K562 (cell line): Measurements from ENCODE around the gene RFWD3. TPM values are rescaled to one million over a fixed set of nuclear protein-coding genes. Genes with fewer than 3 reads are reported as not detected.

Experiments
- ATAC-seq: fragments of 200-7000 bp; cut with Tn5 transposase; 3 replicates; pipeline ENCODE4 v1.9.1; 2020; ENCODE audit warnings: moderate library complexity
- BruUV-seq: library from RNA; stranded (reverse); fragments of 400-500 nt; replicated peaks from 2 replicates; lab custom pipeline; 2021; lab: Mats Ljungman, UMichigan
- CTCF ChIA-PET: fragments of 300-600 bp; formaldehyde crosslinking; extraction: SDS; loops from one replicate; lab custom pipeline; 2021; ENCODE audit warnings: low intra/inter-chr PET ratio; lab: Yijun Ruan, JAX
- POLR2A ChIA-PET: fragments of 300-600, 350-650 bp; sonication (Branson Sonifier 250); formaldehyde crosslinking; extraction: SDS; loops from one replicate; lab custom pipeline; 2021; ENCODE audit warnings: antibody characterized with exemption, inconsistent platforms; lab: Yijun Ruan, JAX
- DNase-seq, 4 experiments: peaks; one replicate each; pipeline versions ENCODE4 v3.0.0 to v3.0.0-alpha.2; 2011 to 2018; ENCODE audit warnings: low spot score in 3 of 4, mixed read lengths in 3 of 4; ENCODE audit errors: extremely low read depth in 1 of 4
- FAIRE-seq: peaks from 2 replicates; lab custom pipeline; 2011; peaks lifted over from hg19 to GRCh38; lab: Jason Lieb, UNC
- H2AFZ ChIP-seq: 2 replicates; pipeline ENCODE4 v1.6.0; 2011; ENCODE audit warnings: low read depth, low read length, control low read depth, inconsistent platforms
- H3K27ac ChIP-seq: fragments of 200-600 bp; 3 replicates; pipeline ENCODE4 v1.8.0; 2011; ENCODE audit warnings: low read depth, mild to moderate bottlenecking, control low read depth, inconsistent platforms, low read length, moderate library complexity, mixed read lengths; ENCODE audit errors: extremely low read depth
- H3K27me3 ChIP-seq, 2 experiments: fragments of 300-600 bp in 1 of 2; 2 replicates in 1 of 2; 3 replicates in 1 of 2; pipeline versions ENCODE4 v1.6.0 to v1.8.0; 2011; ENCODE audit warnings: inconsistent platforms in 2 of 2, low read length in 2 of 2, mild to moderate bottlenecking in 1 of 2, mixed read lengths in 1 of 2, moderate library complexity in 1 of 2; ENCODE audit not compliant: control insufficient read depth in 2 of 2, insufficient read depth in 2 of 2
- H3K36me3 ChIP-seq: fragments of 300-600 bp; 3 replicates; pipeline ENCODE4 v1.8.0; 2011; ENCODE audit warnings: mild to moderate bottlenecking, low read length, inconsistent platforms; ENCODE audit not compliant: control insufficient read depth, insufficient read depth
- H3K4me1 ChIP-seq, 2 experiments: fragments of 200-600 bp in 1 of 2; replicated peaks in 1 of 2; 2 replicates in 1 of 2; 3 replicates in 1 of 2; pipeline versions ENCODE4 v1.5.1 to v1.8.0; 2011; ENCODE audit warnings: inconsistent platforms in 2 of 2, low read length in 2 of 2, mild to moderate bottlenecking in 1 of 2, mixed read lengths in 1 of 2, moderate library complexity in 1 of 2; ENCODE audit not compliant: control insufficient read depth in 2 of 2, insufficient read depth in 2 of 2
- H3K4me2 ChIP-seq: 2 replicates; pipeline ENCODE4 v1.6.1; 2011; ENCODE audit warnings: low read length, control low read depth, inconsistent platforms, mixed read lengths; ENCODE audit not compliant: insufficient read depth
- H3K4me3 ChIP-seq: fragments of 200-600 bp; sonication (generic), shearing (Covaris generic); 2 replicates; pipeline ENCODE4 v1.5.1; 2016; ENCODE audit warnings: control low read depth, inconsistent platforms
- H3K79me2 ChIP-seq: fragments of 200-600 bp; 3 replicates; pipeline ENCODE4 v1.8.0; 2011; ENCODE audit warnings: low read length, inconsistent platforms; ENCODE audit not compliant: control insufficient read depth, insufficient read depth
- H3K9ac ChIP-seq, 2 experiments: 2 replicates each; pipeline versions ENCODE4 v1.6.0 to v1.6.1; 2011; ENCODE audit warnings: low read depth in 2 of 2, low read length in 2 of 2, control low read depth in 1 of 2, inconsistent platforms in 1 of 2, mild to moderate bottlenecking in 1 of 2, mixed read lengths in 1 of 2; ENCODE audit not compliant: insufficient read depth in 1 of 2
- H3K9me1 ChIP-seq: one replicate; pipeline ENCODE4 v1.6.0; 2011; ENCODE audit warnings: inconsistent platforms, mild to moderate bottlenecking, low read length, moderate library complexity; ENCODE audit not compliant: control insufficient read depth, insufficient read depth
- H3K9me3 ChIP-seq: replicated peaks from 2 replicates; pipeline ENCODE4 v1.5.1; 2011; ENCODE audit warnings: low read depth, low read length, inconsistent platforms; ENCODE audit not compliant: control insufficient read depth, insufficient read depth
- H4K20me1 ChIP-seq: replicated peaks from 2 replicates; pipeline ENCODE4 v1.6.1; 2011; ENCODE audit warnings: low read length, inconsistent platforms, mixed read lengths; ENCODE audit not compliant: control insufficient read depth, insufficient read depth
- ATF6 ChIP-seq: sonication (generic); formaldehyde crosslinking; IDR thresholded peaks from 2 replicates; pipeline ENCODE4 v1.4.0; 2020; ENCODE audit warnings: mild to moderate bottlenecking, missing genetic modification reagents
- BMI1 ChIP-seq: fragments of 150-350 bp; IDR thresholded peaks from 2 replicates; pipeline ENCODE4 v1.6.1; 2014; ENCODE audit warnings: low read length
- CEBPB ChIP-seq: fragments of 450-650 bp; IDR thresholded peaks from 2 replicates; pipeline ENCODE4 v1.6.1; 2016; ENCODE audit warnings: missing genetic modification characterization, missing compliant biosample characterization
- DACH1 ChIP-seq: fragments of 450-650 bp; IDR thresholded peaks from 2 replicates; pipeline ENCODE4 v1.6.1; 2018; ENCODE audit not compliant: partially characterized antibody
- ESRRA ChIP-seq: fragments of 450-650 bp; IDR thresholded peaks from 2 replicates; pipeline ENCODE4 v1.6.1; 2014; ENCODE audit warnings: low read depth, mild to moderate bottlenecking, moderate library complexity, borderline replicate concordance
- HMG20B ChIP-seq: fragments of 250-450 bp; sonication (Bioruptor Pico); IDR thresholded peaks from 2 replicates; pipeline ENCODE4 v1.5.0; 2021; ENCODE audit warnings: mild to moderate bottlenecking
- NFIC ChIP-seq: fragments of 450-650 bp; IDR thresholded peaks from 2 replicates; pipeline ENCODE4 v1.6.1; 2017; ENCODE audit warnings: mild to moderate bottlenecking, inconsistent platforms
- RNF2 ChIP-seq: sonication (generic); IDR thresholded peaks from 2 replicates; pipeline ENCODE4 v1.6.1; 2016
- UBTF ChIP-seq, 2 experiments: IDR thresholded peaks; 2 replicates each; pipeline ENCODE4 v1.6.1; 2012; ENCODE audit warnings: improper control_type of control experiment in 2 of 2, low read depth in 2 of 2, low read length in 2 of 2, borderline replicate concordance in 1 of 2
- ZNF76 ChIP-seq: fragments of 250-450 bp; sonication (Bioruptor Pico); IDR thresholded peaks from 2 replicates; pipeline ENCODE4 v1.4.0; 2020; ENCODE audit warnings: mild to moderate bottlenecking, moderate library complexity, borderline replicate concordance
- WGBS: fragments of 100-300 bp; shearing (Covaris generic); methylation state at CpG from one replicate; pipeline ENCODE4 v1.1.6; 2016; ENCODE audit warnings: low coverage, mixed read lengths; ENCODE audit not compliant: insufficient coverage; ENCODE audit errors: missing lambda C conversion rate; 5-methylcytosine and 5-hydroxymethylcytosine counted together
- in situ Hi-C: fragments of 300-500 bp; cut with MboI; formaldehyde crosslinking; loops from 4 replicates; pipeline ENCODE4 v1.15.0; 2018; ENCODE audit warnings: inconsistent platforms, mixed read lengths
- intact Hi-C: fragments of 100-400 bp; cut with micrococcal nuclease; formaldehyde crosslinking; loops from 2 replicates; pipeline ENCODE4 v1.14.2; 2022
- polyA plus RNA-seq, 8 experiments: library from polyadenylated mRNA; depleted of rRNA in 4 of 8; stranded (reverse) in 5 of 8; unstranded in 3 of 8; fragments of >200 nt; fragmentation: Nextera tagmentation in 2 of 8; fragmentation: Illumina TruSeq in 1 of 8; extraction: Ambion mirVana in 2 of 8; extraction: Trizol in 1 of 8; gene quantifications; 2 replicates each; pipeline versions ENCODE4 v1.2.1 to v1.2.3, GENCODE V29; 2011 to 2014; ENCODE audit warnings: inconsistent platforms in 1 of 8, missing spikeins in 1 of 8
- total RNA-seq, 7 experiments: library from RNA; depleted of rRNA in 6 of 7; stranded (reverse); fragments of >200 nt in 6 of 7; fragmentation: Illumina TruSeq in 2 of 7; extraction: Trizol in 2 of 7; gene quantifications; 2 replicates each; pipeline versions ENCODE4 v1.2.1 to v1.2.3, GENCODE V29; 2011 to 2021; ENCODE audit warnings: low replicate concordance in 1 of 7

The RFWD3 gene
- total and polyA plus RNA-seq, 9 of the 15 experiments (the other 6 are each of a cell fraction or from before 2014, with no cell fraction given) = 20.8 to 121 (median 79.0) TPM

- CTCF ChIA-PET = no interaction called here
- H3K36me3 ChIP-seq = peaks cover 93% of the 10 kb centered on the region
- in situ Hi-C loops = no loop called here
Measured at GRCh38 chr16:74652249-74652648, 14.4 kb downstream of the RFWD3 start.

GRCh38 chr16:74651841-74652240 lies 14.8 kb downstream of the RFWD3 start:
- no TSS peak for BruUV-seq
- ChIA-PET CTCF (interaction anchor here (0.7 kb wide), 1 partner anchor 349 kb away, joined by 3 read pairs; no protein-coding TSS in a partner anchor), POLR2A (interaction anchor here (0.6 to 2.3 kb wide), 7 partner anchors 10 to 210 kb away, joined by 3 to 16 read pairs (median 5); partner anchors contain the start of genes GLG1 and RFWD3)
- intact Hi-C loops (no loop called here), in situ Hi-C loops (no loop called here)
- Histone ChIP-seq H3K9me3 (no peaks in the 10 kb centered on the region), H3K4me3 (no peak overlapping the region), H3K27me3 (no peaks in the 10 kb centered on the region), H3K9ac (no peak overlapping the region), H4K20me1 (peaks cover 16% of the 10 kb centered on the region), H3K4me2 (no peak overlapping the region), H3K4me1 (no peaks in the 10 kb centered on the region; a peak in 2 of 5 replicates), H3K27ac (no peak overlapping the region), H2AFZ (no peak overlapping the region), H3K79me2 (peaks cover 77% of the 10 kb centered on the region), H3K36me3 (peaks cover 93% of the 10 kb centered on the region), H3K9me1 (no peaks in the 10 kb centered on the region)
- WGBS = 77% methylated on average over 2 of the region's 2 CpGs
- FAIRE-seq (no peak), ATAC-seq (no peak), DNase-seq (no peak)
- no peak for TF ChIP-seq ATF6 (CRISPR knock-in tag)
- TF ChIP-seq UBTF (IDR thresholded peaks at IDR 0.05; ENCODE audit: borderline replicate concordance in 1 of 2, low read depth in 2 of 2, low read length in 2 of 2) = no peak
- TF ChIP-seq DACH1 = no peak
- no peak for TF ChIP-seq ZNF76 (CRISPR knock-in tag)
- no peak for TF ChIP-seq RNF2
- TF ChIP-seq HMG20B = no peak
- TF ChIP-seq ESRRA = no peak
- no peak for TF ChIP-seq CEBPB (tag)

More at GRCh38 chr16:74652249-74652648, 14.4 kb downstream of the RFWD3 start:
- peak; percentile 8; the same call in 1 of the 2 replicates for TF ChIP-seq NFIC
- TF ChIP-seq BMI1 = no peak
- intact Hi-C loops = no loop called here
- Histone ChIP-seq H2AFZ (no peak overlapping the region), H3K9me3 (no peaks in the 10 kb centered on the region), H3K9ac (no peak overlapping the region), H4K20me1 (peaks cover 20% of the 10 kb centered on the region), H3K9me1 (no peaks in the 10 kb centered on the region), H3K4me1 (no peaks in the 10 kb centered on the region; a peak in 2 of 5 replicates), H3K27ac (no peak overlapping the region), H3K4me3 (no peak overlapping the region), H3K79me2 (peaks cover 81% of the 10 kb centered on the region), H3K27me3 (no peaks in the 10 kb centered on the region), H3K4me2 (no peak overlapping the region)
- POLR2A ChIA-PET = interaction anchor here (0.8 to 2.3 kb wide), 7 partner anchors 10 to 149 kb away, joined by 3 to 16 read pairs (median 5); partner anchors contain the start of genes GLG1 and RFWD3
- 25% methylated on average over 1 of the region's 1 CpG for whole genome bisulfite sequencing
- DNase-seq (no peak), ATAC-seq (no peak), FAIRE-seq (no peak)
- no TSS peak for BruUV-seq
